GM19351 (cell line): Measurements from ENCODE around the gene SHANK2.
"Not testable (repeated sequence)": the region's sequence is repeated elsewhere in the genome, so short reads cannot be mapped to it uniquely, and the experiment has no call there.

ENCODE experiments used
- ATAC-seq: cut with Tn5 transposase; IDR thresholded peaks from one replicate; pipeline ENCODE4 v1.9.1; 2021; ENCODE audit warnings: mild to moderate bottlenecking, moderate library complexity; ENCODE audit not compliant: unreplicated experiment

The SHANK2 gene

GRCh38 chr11:71245601-71246391 lies 6.6 kb downstream of the SHANK2 start:
- ATAC-seq = no peak

GRCh38 chr11:71244116-71244810 lies 8.1 kb downstream of the SHANK2 start:
- ATAC-seq = no peak

- no peak for ATAC-seq
These were observed 10.0 kb downstream of the SHANK2 start for GRCh38 chr11:71242391-71242790.

GRCh38 chr11:71241721-71242259 lies 10.6 kb downstream of the SHANK2 start:
- no peak for ATAC-seq

GRCh38 chr11:71240865-71241691 lies 11.3 kb downstream of the SHANK2 start:
- no peak for ATAC-seq

GRCh38 chr11:71240061-71240690 lies 12.2 kb downstream of the SHANK2 start:
- no peak for ATAC-seq

- no peak for ATAC-seq
These were observed 12.8 kb downstream of the SHANK2 start for GRCh38 chr11:71239581-71239980.

GRCh38 chr11:71238941-71239340 lies 13.4 kb downstream of the SHANK2 start:
- ATAC-seq = no peak

GRCh38 chr11:71238285-71238875 lies 14.0 kb downstream of the SHANK2 start:
- ATAC-seq = no peak

- ATAC-seq = no peak
These were observed 14.5 kb downstream of the SHANK2 start for GRCh38 chr11:71237853-71238252.

GRCh38 chr11:71236836-71237475 lies 15.4 kb downstream of the SHANK2 start:
- ATAC-seq = no peak

GRCh38 chr11:71235719-71236118 lies 16.7 kb downstream of the SHANK2 start:
- ATAC-seq = no peak

- ATAC-seq = not testable (repeated sequence)
These were observed 18.2 kb downstream of the SHANK2 start for GRCh38 chr11:71233896-71234852.

- no peak for ATAC-seq
These were observed 20.0 kb downstream of the SHANK2 start for GRCh38 chr11:71232364-71232763.

- no peak for ATAC-seq
These were observed 23.4 kb downstream of the SHANK2 start for GRCh38 chr11:71228961-71229360.

- ATAC-seq = no peak
These were observed 25.2 kb downstream of the SHANK2 start for GRCh38 chr11:71227058-71227659.

- no peak for ATAC-seq
These were observed 28.4 kb downstream of the SHANK2 start for GRCh38 chr11:71223671-71224660.
